Gastrocnemius medialis (tissue), 4 donors: Measurements from ENCODE around the gene ZNF841. TPM values are rescaled to one million over a fixed set of nuclear protein-coding genes. Genes with fewer than 3 reads are reported as not detected.

Experiments used
- ATAC-seq, 2 donors: fragments of 150-250 bp; one replicate each; pipeline ENCODE4 v1.9.1; 2016
- DNase-seq, 2 donors: peaks; one replicate each; pipeline ENCODE4 v3.0.0-alpha.2; 2019
- H3K27ac ChIP-seq, 4 donors: fragments of 200-600 bp; sonication (generic); 1 replicate in 1 of 4; 2 replicates in 3 of 4; pipeline ENCODE4 v1.5.1; 2016 to 2018; ENCODE audit warnings: mild to moderate bottlenecking in 2 of 4, moderate library complexity in 1 of 4
- H3K27me3 ChIP-seq, 3 donors: fragments of 200-600 bp; sonication (generic) in 2 of 3; 1 replicate in 1 of 3; 2 replicates in 2 of 3; pipeline versions ENCODE4 v1.5.1 to v1.6.0; 2016 to 2019; ENCODE audit warnings: mild to moderate bottlenecking in 1 of 3, moderate library complexity in 1 of 3
- H3K36me3 ChIP-seq, 2 donors: fragments of 200-600 bp; sonication (generic) in 1 of 2; one replicate each; pipeline ENCODE4 v1.5.1; 2017 to 2018
- H3K4me1 ChIP-seq, 2 donors: fragments of 200-600 bp; sonication (generic) in 1 of 2; one replicate each; pipeline ENCODE4 v1.5.1; 2016 to 2017; ENCODE audit warnings: mild to moderate bottlenecking in 2 of 2
- H3K4me3 ChIP-seq, 4 donors: fragments of 200-600 bp; sonication (generic) in 3 of 4; 1 replicate in 1 of 4; 2 replicates in 3 of 4; pipeline ENCODE4 v1.5.1; 2016 to 2019; ENCODE audit warnings: mild to moderate bottlenecking in 2 of 4
- H3K9me3 ChIP-seq, 3 donors: fragments of 200-600 bp; sonication (generic) in 2 of 3; 1 replicate in 1 of 3; 2 replicates in 2 of 3; pipeline ENCODE4 v1.5.1; 2016 to 2019
- CTCF ChIP-seq, 5 experiments: fragments of 450-650 bp in 3 of 5; fragments of 200-600 bp in 2 of 5; sonication (generic) in 2 of 5; IDR thresholded peaks in 4 of 5; conservative IDR thresholded peaks in 1 of 5; 1 replicate in 4 of 5; 2 replicates in 1 of 5; pipeline ENCODE4 v1.5.1; 2016 to 2019; ENCODE audit warnings: antibody characterized with exemption in 5 of 5, mild to moderate bottlenecking in 3 of 5, moderate library complexity in 3 of 5
- POLR2A ChIP-seq, 2 donors: fragments of 450-650 bp; IDR thresholded peaks; one replicate each; pipeline ENCODE4 v1.6.1; 2017; ENCODE audit warnings: antibody characterized with exemption in 2 of 2, mild to moderate bottlenecking in 2 of 2, moderate library complexity in 2 of 2
- in situ Hi-C, 4 donors: fragments of 200-750 bp; cut with MboI; loops; one replicate each; pipeline versions ENCODE4 v1.15.0 to v1.8.0; 2017; ENCODE audit warnings: low sequenced_read_pairs in 4 of 4
- intact Hi-C: fragments of 100-400 bp; cut with DNase I; formaldehyde crosslinking; loops from one replicate; pipeline ENCODE4 v1.15.1; 2023; ENCODE audit warnings: low total_unique reads
- total RNA-seq, 4 donors: library from RNA; depleted of rRNA; stranded (reverse); fragments of >200 nt; gene quantifications; one replicate each; pipeline versions ENCODE4 v1.1.0 to v1.2.3, GENCODE V29; 2016

The ZNF841 gene
- total RNA-seq, 4 donors from 2014 or later, result 2.1 to 3.1 (median 2.3) TPM

DNA sequence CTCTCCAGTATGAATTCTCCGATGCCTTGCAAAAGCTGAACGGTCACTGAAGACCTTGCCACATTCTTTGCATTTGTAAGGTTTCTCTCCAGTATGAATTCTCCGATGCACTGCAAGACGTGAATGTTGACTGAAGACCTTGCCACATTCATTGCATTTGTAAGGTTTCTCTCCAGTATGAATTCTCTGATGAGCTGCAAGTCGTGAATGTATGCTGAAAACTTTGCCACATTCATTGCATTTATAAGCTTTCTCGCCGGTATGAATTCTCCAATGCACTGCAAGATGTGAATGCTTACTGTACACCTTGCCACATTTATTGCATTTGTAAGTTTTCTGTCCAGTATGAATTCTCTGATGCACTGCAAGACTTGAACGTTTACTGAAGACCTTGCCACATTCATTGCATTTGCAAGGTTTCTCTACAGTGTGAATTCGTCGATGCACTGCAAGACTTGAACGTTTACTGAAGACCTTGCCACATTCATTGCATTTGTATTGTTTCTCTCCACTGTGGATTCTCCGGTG is 20.0 kb upstream of the ZNF841 start:
- Histone ChIP-seq H3K9me3 (peaks cover 51 to 83% (median 66%) of the 10 kb centered on the region in 3 donors), H3K27me3 (no peaks in the 10 kb centered on the region), H3K36me3 (peaks cover 31 to 68% of the 10 kb centered on the region in 2 donors), H3K27ac (no peak overlapping the region), H3K4me1 (no peaks in the 10 kb centered on the region), H3K4me3 (peak overlapping the region in 1 of 4 donors; percentile 30)
- intact Hi-C loops (no loop called here), in situ Hi-C loops (no loop called here)
- DNase-seq, result no peak
- TF ChIP-seq CTCF (IDR thresholded peaks at IDR 0.05 in 4 of 5, conservative IDR thresholded peaks at IDR 0.05 in 1 of 5) (no peak), POLR2A (IDR thresholded peaks at IDR 0.05) (no peak)
- no peak for ATAC-seq

DNA sequence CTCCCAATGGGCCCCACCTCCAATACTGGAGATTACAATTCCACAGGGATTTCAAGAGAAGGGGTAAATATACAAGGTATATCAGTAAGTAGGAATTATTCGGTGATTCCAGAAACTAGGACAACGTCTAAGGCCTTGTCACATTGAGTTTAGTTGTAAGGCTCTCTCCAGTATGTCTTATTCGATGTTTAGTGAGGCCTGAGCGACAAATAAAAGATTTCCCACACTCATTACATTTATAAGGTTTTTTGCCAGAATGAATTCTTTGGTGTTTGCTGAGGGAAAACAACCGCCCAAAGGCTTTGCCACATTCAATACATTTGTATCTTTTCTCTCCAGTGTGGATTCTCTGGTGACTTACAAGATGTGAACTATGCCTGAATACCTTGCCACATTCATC is 19.1 kb upstream of the ZNF841 start:
- no peak for ATAC-seq

DNA sequence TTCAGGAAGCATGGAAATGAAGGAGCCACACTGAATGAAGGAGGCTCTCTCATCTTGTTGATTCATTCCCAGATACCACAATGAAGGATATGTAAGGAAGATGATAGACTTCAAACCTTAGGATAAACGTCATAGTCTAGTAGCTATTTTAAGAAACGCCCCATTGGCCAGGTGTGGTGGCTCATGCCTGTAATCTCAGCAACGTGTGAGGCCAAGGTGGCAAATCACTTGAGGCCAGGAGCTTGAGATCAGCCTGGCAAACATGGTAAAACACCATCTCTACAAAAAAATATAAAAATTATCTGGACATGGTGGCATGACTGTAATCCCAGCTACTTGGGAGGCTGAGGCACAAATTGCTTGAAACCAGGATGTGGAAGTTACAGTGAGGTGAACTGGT is 17.1 kb upstream of the ZNF841 start:
- TF ChIP-seq CTCF (IDR thresholded peaks at IDR 0.05 in 4 of 5, conservative IDR thresholded peaks at IDR 0.05 in 1 of 5) (no peak), POLR2A (IDR thresholded peaks at IDR 0.05) (no peak)
- in situ Hi-C loops, result no loop called here
- intact Hi-C loops, result no loop called here
- Histone ChIP-seq H3K4me1 (no peaks in the 10 kb centered on the region), H3K27me3 (no peaks in the 10 kb centered on the region), H3K36me3 (peaks cover 15 to 39% of the 10 kb centered on the region in 2 donors), H3K9me3 (peaks cover 51 to 64% (median 60%) of the 10 kb centered on the region in 3 donors), H3K4me3 (no peak overlapping the region), H3K27ac (no peak overlapping the region)
- no peak for DNase-seq
- ATAC-seq, result no peak

More for the DNA sequence above, 19.1 kb upstream of the ZNF841 start:
- in situ Hi-C loops (no loop called here), intact Hi-C loops (no loop called here)
- DNase-seq, result no peak
- TF ChIP-seq POLR2A (IDR thresholded peaks at IDR 0.05) (no peak), CTCF (IDR thresholded peaks at IDR 0.05 in 4 of 5, conservative IDR thresholded peaks at IDR 0.05 in 1 of 5) (no peak)
- Histone ChIP-seq H3K4me1 (no peaks in the 10 kb centered on the region), H3K9me3 (peaks cover 53 to 79% (median 60%) of the 10 kb centered on the region in 3 donors), H3K4me3 (peak overlapping the region in 1 of 4 donors; percentile 35), H3K36me3 (peaks cover 28 to 59% of the 10 kb centered on the region in 2 donors), H3K27ac (no peak overlapping the region), H3K27me3 (no peaks in the 10 kb centered on the region)

- in situ Hi-C loops (no loop called here), intact Hi-C loops (no loop called here)
- ATAC-seq (no peak), DNase-seq (no peak)
- Histone ChIP-seq H3K27me3 (no peaks in the 10 kb centered on the region), H3K27ac (no peak overlapping the region), H3K4me3 (no peak overlapping the region), H3K36me3 (peaks cover 5 to 20% of the 10 kb centered on the region in 2 donors), H3K9me3 (peaks cover 46 to 50% (median 46%) of the 10 kb centered on the region in 3 donors), H3K4me1 (no peaks in the 10 kb centered on the region)
- TF ChIP-seq CTCF (IDR thresholded peaks at IDR 0.05 in 4 of 5, conservative IDR thresholded peaks at IDR 0.05 in 1 of 5), result no peak
- no peak for TF ChIP-seq POLR2A (IDR thresholded peaks at IDR 0.05)
Observed at GRCh38 chr19:52110780-52111179, 15.2 kb upstream of the ZNF841 start.

- in situ Hi-C loops, result no loop called here
- ATAC-seq, result no peak
- Histone ChIP-seq H3K9me3 (peaks cover 0 to 10% (median 7%) of the 10 kb centered on the region in 3 donors), H3K4me3 (no peak overlapping the region), H3K27ac (no peak overlapping the region), H3K36me3 (no peaks in the 10 kb centered on the region), H3K27me3 (no peaks in the 10 kb centered on the region), H3K4me1 (no peaks in the 10 kb centered on the region)
- DNase-seq, result no peak
- intact Hi-C loops, result no loop called here
- TF ChIP-seq POLR2A (IDR thresholded peaks at IDR 0.05) (no peak), CTCF (IDR thresholded peaks at IDR 0.05 in 4 of 5, conservative IDR thresholded peaks at IDR 0.05 in 1 of 5) (no peak)
Observed at GRCh38 chr19:52102782-52103181, 7.2 kb upstream of the ZNF841 start.
